GM12875 (cell line): ENCODE results near the gene RCAN1.

Experiments
- H3K4me3 ChIP-seq: one replicate; pipeline ENCODE4 v1.5.1; 2011; ENCODE audit warnings: low read depth, low read length, control low read depth
- TF ChIP-seq, protein P1 (sequence below): IDR thresholded peaks from 2 replicates; pipeline ENCODE4 v1.5.1; 2011; ENCODE audit warnings: low read depth, mild to moderate bottlenecking, control low read depth, inconsistent platforms, low read length, moderate library complexity, borderline replicate concordance; ENCODE audit not compliant: insufficient read depth

The RCAN1 gene

DNA sequence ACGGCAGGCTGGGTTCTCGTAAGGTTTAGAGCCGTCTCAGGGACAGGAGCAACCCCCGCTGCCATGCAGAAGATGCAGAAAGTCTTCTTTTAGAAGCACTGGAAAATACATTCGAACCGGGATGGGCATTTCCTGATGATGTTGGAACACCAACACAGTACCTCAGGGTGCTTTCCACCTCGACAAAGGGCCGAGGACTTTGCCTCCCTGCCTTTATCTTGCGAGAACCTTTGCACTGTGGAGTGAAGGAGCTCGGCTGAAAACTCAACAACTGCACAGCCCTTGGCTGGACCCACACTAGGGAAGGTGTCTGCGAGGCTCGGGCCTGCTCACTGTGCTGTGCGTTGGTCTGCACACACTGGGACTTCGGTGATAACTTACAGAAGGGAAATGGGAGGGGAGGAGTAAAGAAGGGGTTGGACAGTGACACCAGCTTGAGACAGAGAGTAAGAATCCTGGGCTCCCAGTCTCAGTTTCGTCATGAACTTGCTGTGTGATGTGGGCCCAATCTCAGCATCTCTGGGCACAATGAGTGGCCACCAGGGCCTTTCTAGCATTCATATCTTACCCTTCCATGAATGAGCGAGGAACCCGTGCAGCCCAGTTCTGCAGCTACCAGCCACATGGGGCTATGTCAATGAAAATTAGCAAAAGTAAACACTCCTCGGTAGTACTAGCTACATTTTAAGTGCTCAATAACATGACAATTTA lies 18.2 kb downstream of the RCAN1 start:
- no peak overlapping the region for H3K4me3 ChIP-seq
- TF ChIP-seq, protein P1, sequence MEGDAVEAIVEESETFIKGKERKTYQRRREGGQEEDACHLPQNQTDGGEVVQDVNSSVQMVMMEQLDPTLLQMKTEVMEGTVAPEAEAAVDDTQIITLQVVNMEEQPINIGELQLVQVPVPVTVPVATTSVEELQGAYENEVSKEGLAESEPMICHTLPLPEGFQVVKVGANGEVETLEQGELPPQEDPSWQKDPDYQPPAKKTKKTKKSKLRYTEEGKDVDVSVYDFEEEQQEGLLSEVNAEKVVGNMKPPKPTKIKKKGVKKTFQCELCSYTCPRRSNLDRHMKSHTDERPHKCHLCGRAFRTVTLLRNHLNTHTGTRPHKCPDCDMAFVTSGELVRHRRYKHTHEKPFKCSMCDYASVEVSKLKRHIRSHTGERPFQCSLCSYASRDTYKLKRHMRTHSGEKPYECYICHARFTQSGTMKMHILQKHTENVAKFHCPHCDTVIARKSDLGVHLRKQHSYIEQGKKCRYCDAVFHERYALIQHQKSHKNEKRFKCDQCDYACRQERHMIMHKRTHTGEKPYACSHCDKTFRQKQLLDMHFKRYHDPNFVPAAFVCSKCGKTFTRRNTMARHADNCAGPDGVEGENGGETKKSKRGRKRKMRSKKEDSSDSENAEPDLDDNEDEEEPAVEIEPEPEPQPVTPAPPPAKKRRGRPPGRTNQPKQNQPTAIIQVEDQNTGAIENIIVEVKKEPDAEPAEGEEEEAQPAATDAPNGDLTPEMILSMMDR, result no peak

DNA sequence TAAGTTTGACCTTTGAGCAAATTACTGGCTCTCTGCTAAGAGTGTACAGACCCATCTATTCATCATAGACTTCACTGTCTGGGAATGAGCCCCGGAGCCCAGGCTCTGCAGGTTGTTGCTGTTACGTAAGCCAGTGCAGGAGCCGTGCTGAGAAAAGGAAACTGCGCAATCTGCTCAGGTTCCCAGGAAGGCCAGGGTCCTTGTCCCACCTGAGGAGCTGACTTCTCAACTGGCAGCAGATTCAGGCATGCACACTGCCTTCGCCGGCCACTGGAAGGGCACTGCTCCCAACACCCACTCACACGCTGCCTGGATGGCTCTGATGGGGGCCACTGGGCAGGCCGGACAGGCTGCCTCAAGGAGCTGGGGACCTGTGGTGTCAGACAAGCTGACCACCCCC lies 19.5 kb downstream of the RCAN1 start:
- no peak overlapping the region for H3K4me3 ChIP-seq
- TF ChIP-seq, protein P1, result no peak

DNA sequence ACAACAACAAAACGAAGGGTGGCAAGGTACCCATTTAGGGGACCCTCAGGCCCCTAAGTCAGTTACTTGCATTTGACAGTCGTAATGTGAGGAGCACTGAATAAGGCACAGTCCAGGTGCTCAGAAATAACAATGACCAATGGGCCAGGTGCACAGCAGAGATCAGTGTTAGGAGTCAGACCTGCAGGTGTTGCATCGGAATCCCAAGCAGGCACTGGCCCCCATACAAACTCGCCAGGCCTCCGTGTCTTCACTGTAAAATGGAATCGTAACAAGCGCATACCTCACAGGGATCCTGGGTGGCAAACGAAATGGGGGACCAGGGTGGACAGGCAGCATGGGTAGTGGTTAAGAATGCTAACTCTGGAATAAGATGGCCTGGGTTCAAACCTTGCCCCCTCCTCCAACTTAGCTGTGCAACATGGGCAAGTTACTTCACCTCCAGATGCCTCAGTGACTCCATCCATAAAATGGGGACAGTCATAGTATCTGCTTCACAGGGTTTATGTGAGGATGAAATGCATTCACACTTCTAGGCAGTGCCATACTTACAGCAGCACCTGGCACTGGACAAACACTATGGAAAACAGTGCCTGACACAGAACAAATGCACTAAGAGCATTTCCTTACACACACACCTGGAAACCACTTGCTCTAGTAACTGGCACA lies 20.2 kb downstream of the RCAN1 start:
- TF ChIP-seq, protein P1, result no peak
- H3K4me3 ChIP-seq, result no peak overlapping the region

DNA sequence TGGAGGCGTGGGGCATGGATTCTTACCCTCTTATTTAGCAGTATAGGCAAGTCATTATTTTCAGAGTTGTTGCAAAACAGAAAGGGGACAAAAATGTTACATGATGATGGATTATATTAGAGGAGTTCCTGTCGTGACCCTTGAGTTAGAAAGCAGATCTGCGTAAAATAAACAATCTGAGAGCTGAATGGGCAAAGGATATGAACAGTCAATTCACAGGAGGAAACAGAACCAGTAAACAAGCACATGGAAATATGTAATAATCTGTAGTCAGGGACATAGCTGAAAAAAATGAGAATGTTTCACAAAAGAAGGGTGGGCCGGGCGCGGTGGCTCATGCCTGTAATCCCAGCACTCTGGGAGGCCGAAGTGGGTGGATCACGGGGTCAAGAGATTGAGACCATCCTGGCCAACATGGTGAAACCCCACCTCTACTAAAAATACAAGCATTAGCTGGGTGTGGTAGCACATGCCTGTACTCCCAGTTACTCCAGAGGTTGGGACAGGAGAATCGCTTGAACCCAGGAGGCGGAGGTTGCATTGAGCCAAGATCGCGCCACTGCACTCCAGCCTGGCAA lies 20.9 kb downstream of the RCAN1 start:
- TF ChIP-seq, protein P1, result no peak
- no peak overlapping the region for H3K4me3 ChIP-seq

DNA sequence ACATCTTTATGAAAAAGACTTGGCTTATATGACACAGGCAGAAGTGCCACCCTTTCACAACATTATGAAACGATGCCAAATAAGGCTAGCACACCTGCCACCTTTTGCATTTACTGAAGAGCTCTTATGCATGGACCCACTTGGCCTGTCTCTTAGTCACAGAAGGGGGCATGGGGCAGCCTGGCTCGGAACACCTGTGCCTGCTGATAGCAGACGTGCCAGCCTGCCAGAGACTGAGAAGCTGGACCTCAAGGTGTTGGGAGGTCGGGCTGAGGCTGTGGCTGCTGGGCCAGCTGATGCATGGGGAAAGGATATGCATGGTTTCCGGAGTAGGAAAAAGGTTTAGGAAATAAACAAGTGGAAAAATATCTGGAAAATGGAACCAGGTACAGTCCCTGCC lies 21.5 kb downstream of the RCAN1 start:
- TF ChIP-seq, protein P1, result no peak
- H3K4me3 ChIP-seq, result no peak overlapping the region

DNA sequence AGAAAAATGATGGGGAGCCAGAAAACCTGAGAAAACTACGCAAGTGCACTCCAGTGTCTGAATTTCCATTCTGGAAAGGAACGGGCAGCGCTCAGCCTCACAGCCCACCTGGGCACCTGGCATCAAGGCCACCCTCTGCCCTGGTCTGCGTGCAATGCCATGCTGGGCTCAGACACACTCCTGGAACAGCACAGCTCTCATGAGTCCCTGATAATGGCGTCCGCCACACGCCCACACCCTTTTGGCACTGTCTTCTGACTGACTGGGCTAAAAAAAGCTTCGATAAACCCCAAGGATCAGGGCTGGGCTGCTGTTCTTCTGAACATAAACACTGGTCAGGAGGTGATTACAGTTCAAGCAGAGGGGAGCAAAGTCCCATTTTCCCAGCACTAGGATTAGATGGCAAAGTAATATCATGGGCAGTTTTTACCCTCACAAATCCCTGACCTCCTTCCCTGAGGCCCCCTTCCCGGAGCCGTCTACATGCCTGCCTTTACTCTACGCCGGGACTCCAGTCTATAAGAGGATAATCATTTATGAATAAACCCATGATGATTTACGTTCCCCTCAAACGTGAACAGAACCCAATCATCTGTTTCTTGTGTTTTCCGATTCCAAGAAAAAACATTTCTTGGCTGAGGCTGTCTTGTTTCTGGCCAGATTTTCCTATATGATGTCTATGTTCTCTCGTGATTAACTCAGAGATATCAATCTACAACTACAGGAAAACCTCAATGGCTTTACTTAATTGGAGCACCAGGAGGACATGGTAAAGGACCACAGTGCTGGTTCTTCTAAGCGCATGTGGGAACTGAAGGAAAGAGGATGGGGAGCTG lies 22.6 kb downstream of the RCAN1 start:
- H3K4me3 ChIP-seq, result no peak overlapping the region
- TF ChIP-seq, protein P1, result no peak
